K562 treated with DMSO at 1 percent for 12 hours (cell line): Measurements from ENCODE around the gene MISP3. TPM values are rescaled to one million over a fixed set of nuclear protein-coding genes. Genes with fewer than 3 reads are reported as not detected.

Experiments used
- total RNA-seq: library from RNA; unstranded; fragments of 300-600 nt; gene quantifications from 2 replicates; pipeline ENCODE4 v1.2.3, GENCODE V29; 2022; ENCODE audit not compliant: insufficient read depth

Gene MISP3
- 3.6 and 5.1 TPM in 2 replicates for total RNA-seq

GRCh38 chr19:14072535-14073260, at the start of gene MISP3:
Gene MISP3, plus strand, starts transcription at chr19:14072786. Its CDS starts 524 bp downstream, at chr19:14073310.

GRCh38 chr19:14027856-14028450, 44.6 kb upstream of the MISP3 start, which contains the start of gene RLN3:
Gene RLN3, plus strand, starts transcription at chr19:14028148. Its CDS starts 57 bp downstream, at chr19:14028205.

GRCh38 chr19:14031719-14032480, 40.7 kb upstream of the MISP3 start, which contains the start of gene IL27RA:
Gene IL27RA, plus strand, starts transcription at chr19:14031762. Its CDS starts 111 bp downstream, at chr19:14031873.

GRCh38 chr19:14061751-14062557, 10.6 kb upstream of the MISP3 start, which contains the start of gene PALM3:
Gene PALM3, minus strand, starts transcription at chr19:14062076. Its CDS starts 96 bp downstream, at chr19:14061980.

GRCh38 chr19:14085309-14085995, 12.9 kb downstream of the MISP3 start, which contains the start of gene C19orf67:
Gene C19orf67, minus strand, starts transcription at chr19:14085783. Its CDS starts 156 bp downstream, at chr19:14085627.

GRCh38 chr19:14090509-14091080, 18.0 kb downstream of the MISP3 start, which contains the start of gene SAMD1:
Gene SAMD1, minus strand, starts transcription at chr19:14090751.

GRCh38 chr19:14117668-14118164, 45.1 kb downstream of the MISP3 start, which contains the start of gene PRKACA:
Gene PRKACA, minus strand, starts transcription at chr19:14117762. Its CDS starts 215 bp downstream, at chr19:14117547.

Other genes starting within 250 kb of the MISP3 start
- gene NANOS3, start 195.7 kb upstream of the MISP3 start, total RNA-seq, result not detected in 2 replicates
- gene BRME1, start 166.7 kb upstream of the MISP3 start, total RNA-seq, result 10.9 and 12.5 TPM in 2 replicates
- 24.9 and 41.3 TPM in 2 replicates for gene CC2D1A, start 166.6 kb upstream of the MISP3 start, total RNA-seq
- 1.2 and 2.6 TPM in 2 replicates for gene PODNL1, start 134.4 kb upstream of the MISP3 start, total RNA-seq
- 50.7 and 69.3 TPM in 2 replicates for gene DCAF15, start 120.3 kb upstream of the MISP3 start, total RNA-seq
- 8.6 and 11.3 TPM in 2 replicates for gene RFX1, start 66.5 kb upstream of the MISP3 start, total RNA-seq
- gene RLN3, start 44.6 kb upstream of the MISP3 start, total RNA-seq, result not detected in 2 replicates
- 10.6 and 15.2 TPM in 2 replicates for gene IL27RA, start 41.0 kb upstream of the MISP3 start, total RNA-seq
- 1.8 and 2.3 TPM in 2 replicates for gene PALM3, start 10.7 kb upstream of the MISP3 start, total RNA-seq
- gene C19orf67, start 13.0 kb downstream of the MISP3 start, total RNA-seq, result not detected in 2 replicates
- 37.9 and 57.0 TPM in 2 replicates for gene SAMD1, start 18.0 kb downstream of the MISP3 start, total RNA-seq
- gene PRKACA, start 45.0 kb downstream of the MISP3 start, total RNA-seq, result 47.4 and 104 TPM in 2 replicates
- gene ASF1B, start 63.8 kb downstream of the MISP3 start, total RNA-seq, result 156 and 211 TPM in 2 replicates
- 9.5 and 28.2 TPM in 2 replicates for gene ADGRL1, start 133.4 kb downstream of the MISP3 start, total RNA-seq